Ureter (tissue), 1 donor: Measurements from ENCODE around the gene NDUFA12. TPM values are rescaled to one million over a fixed set of nuclear protein-coding genes. Genes with fewer than 3 reads are reported as not detected.

Source experiments
- DNase-seq: peaks from one replicate; pipeline ENCODE4 v3.0.0-alpha.2; 2020; ENCODE audit warnings: low spot score
- total RNA-seq: library from RNA; stranded (reverse); gene quantifications from one replicate; pipeline ENCODE4 v1.2.4, GENCODE V29; 2023
- donor health status: DM: yes; HTN: yes; CAD: no.

Gene NDUFA12
- total RNA-seq, 1 donor from 2014 or later: 79.2 TPM

GRCh38 chr12:94940771-94941170 lies 62.7 kb downstream of the NDUFA12 start:
- DNase-seq: no peak

DNA sequence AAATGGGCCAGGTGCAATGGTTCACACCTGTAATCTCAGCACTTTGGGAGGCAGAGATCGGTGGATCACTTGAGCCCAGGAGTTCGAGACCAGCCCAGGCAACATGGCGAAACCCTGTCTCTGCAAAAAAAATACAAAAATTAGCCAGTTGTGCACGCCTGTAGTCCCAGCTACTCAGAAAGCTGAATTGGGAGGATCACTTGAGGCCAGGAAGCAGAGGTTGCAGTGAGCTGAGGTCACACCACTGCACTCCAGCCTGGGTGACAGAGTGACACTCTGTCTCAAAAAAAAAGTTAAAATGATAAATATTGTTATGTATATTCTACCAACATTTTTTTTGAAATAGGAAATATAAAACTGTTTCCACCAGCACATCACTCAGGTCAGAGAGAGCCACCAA lies 64.9 kb downstream of the NDUFA12 start:
- DNase-seq: no peak

- DNase-seq: no peak
Observed at GRCh38 chr12:94930772-94931171, 72.7 kb downstream of the NDUFA12 start.

DNA sequence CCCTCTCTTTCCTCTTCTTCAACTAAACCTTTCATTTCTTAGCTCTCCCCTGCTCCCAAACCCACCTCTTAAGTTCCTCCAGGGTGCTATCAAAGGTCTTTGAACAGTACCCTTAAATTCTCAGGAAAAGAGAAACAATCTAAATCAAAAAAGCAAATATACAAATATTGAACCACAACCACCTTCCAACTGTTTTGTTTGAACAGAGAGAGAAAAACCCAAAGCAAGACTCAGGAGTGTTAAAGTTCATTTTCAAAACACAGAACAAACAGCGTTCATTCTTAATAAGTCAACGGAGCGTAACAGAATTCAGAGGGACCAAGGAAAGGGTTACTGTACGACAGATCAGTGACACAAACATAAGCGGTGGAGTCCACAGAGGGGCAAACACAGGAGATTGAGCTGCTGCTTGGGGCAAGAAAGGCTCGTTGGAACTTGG lies 73.3 kb downstream of the NDUFA12 start:
- no peak for DNase-seq

- no peak for DNase-seq
Observed at GRCh38 chr12:94929780-94930179, 73.7 kb downstream of the NDUFA12 start.

DNA sequence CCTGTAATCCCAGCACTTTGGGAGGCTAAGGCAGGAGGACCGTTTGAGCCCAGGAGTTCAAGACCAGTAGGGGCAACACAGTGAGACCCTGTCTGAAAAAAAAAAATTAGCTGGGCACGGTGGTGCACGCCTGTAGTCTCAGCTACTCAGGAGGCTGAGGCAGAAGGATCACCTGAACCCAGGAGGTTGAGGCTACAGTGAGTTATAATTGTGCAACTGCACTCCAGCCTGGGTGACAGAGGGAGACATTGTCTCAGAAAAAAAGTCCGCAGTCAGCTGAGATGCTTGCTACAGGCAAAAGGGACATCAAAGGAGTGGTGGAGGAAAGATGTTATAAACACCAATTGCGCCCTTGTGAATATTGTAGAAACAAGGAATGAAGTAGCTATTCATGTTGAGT lies 77.8 kb downstream of the NDUFA12 start:
- DNase-seq: no peak

DNA sequence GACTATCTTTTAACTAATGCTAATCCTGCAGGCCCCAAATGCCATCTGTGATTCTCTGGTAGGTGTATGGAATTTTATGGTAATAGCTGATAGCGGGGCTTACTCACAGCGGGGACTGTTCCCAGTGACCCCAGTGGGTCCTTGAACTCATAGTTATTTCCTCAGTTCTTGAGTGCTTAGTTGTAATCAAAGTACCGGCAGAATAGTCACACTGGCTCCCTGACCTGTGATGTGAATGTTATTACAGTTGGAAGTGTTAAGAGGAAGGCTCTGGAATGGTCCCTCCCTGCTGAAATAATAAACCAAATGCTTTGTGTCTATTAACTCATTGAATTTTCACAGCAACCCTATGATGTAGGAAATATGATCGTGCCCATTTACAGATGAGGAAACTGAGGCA lies 78.3 kb downstream of the NDUFA12 start:
- DNase-seq: no peak

- DNase-seq: no peak
Observed at GRCh38 chr12:94922561-94922960, 80.9 kb downstream of the NDUFA12 start.

Other genes starting within 250 kb of the NDUFA12 start
- gene NR2C1, start 69.9 kb upstream of the NDUFA12 start, total RNA-seq: 46.9 TPM
- gene FGD6, start 213.8 kb upstream of the NDUFA12 start, total RNA-seq: 14.9 TPM
- gene VEZT, start 214.1 kb upstream of the NDUFA12 start, total RNA-seq: 103 TPM